ENCODE data around the gene GRIA4.

- TF ChIP-seq CTCF (conservative IDR thresholded peaks at IDR 0.05; ENCODE audit: low read depth, low read length) = no peak
- no peak for TF ChIP-seq EZH2 (IDR thresholded peaks at IDR 0.05; ENCODE audit: borderline replicate concordance, low read depth, low read length, poor library complexity, severe bottlenecking)
These were observed 293.2 kb downstream of the GRIA4 start for GRCh38 chr11:105903113-105903512.

Data from A673 (cell line).